Measurements from ENCODE around the gene PINLYP. TPM values are rescaled to one million over a fixed set of nuclear protein-coding genes. Genes with fewer than 3 reads are reported as not detected.
A peak's percentile ranks its signal among the peaks of the same experiment; 100 is the strongest.

PINLYP gene
- total RNA-seq, 1 donor from 2014 or later, result 2.3 TPM

GRCh38 chr19:43575955-43576878 is 616 bp downstream of the PINLYP start:
- Mint-ChIP-seq H3K4me3 (ENCODE audit: unreplicated experiment) (peak overlapping the region; percentile 51), H3K27ac (ENCODE audit: unreplicated experiment) (peak overlapping the region; percentile 57), H3K36me3 (ENCODE audit: low read depth) (no peaks in the 10 kb centered on the region), H3K9me3 (ENCODE audit: low read depth) (no peaks in the 10 kb centered on the region), H3K27me3 (ENCODE audit: low read depth) (peaks cover 2% of the 10 kb centered on the region), H3K4me1 (ENCODE audit: low read depth) (peaks cover 15% of the 10 kb centered on the region)
- no peak for TF ChIP-seq CTCF (IDR thresholded peaks at IDR 0.05)
- no peak for DNase-seq (ENCODE audit: low spot score)

GRCh38 chr19:43578787-43579186 is 3.2 kb downstream of the PINLYP start:
- no peak overlapping the region for H3K27ac Mint-ChIP-seq (ENCODE audit: unreplicated experiment)
- TF ChIP-seq CTCF (IDR thresholded peaks at IDR 0.05), result no peak
- no peak for DNase-seq (ENCODE audit: low spot score)
- H3K4me1 Mint-ChIP-seq (ENCODE audit: low read depth), result peaks cover 9% of the 10 kb centered on the region
- no peaks in the 10 kb centered on the region for H3K9me3 Mint-ChIP-seq (ENCODE audit: low read depth)
- H3K36me3 Mint-ChIP-seq (ENCODE audit: low read depth), result no peaks in the 10 kb centered on the region
- peaks cover 2% of the 10 kb centered on the region for H3K27me3 Mint-ChIP-seq (ENCODE audit: low read depth)
- H3K4me3 Mint-ChIP-seq (ENCODE audit: unreplicated experiment), result no peak overlapping the region

GRCh38 chr19:43581467-43581866 is 5.9 kb downstream of the PINLYP start:
- DNase-seq (ENCODE audit: low spot score), result no peak
- no peak overlapping the region for H3K4me3 Mint-ChIP-seq (ENCODE audit: unreplicated experiment)
- no peak for TF ChIP-seq CTCF (IDR thresholded peaks at IDR 0.05)
- H3K4me1 Mint-ChIP-seq (ENCODE audit: low read depth), result peaks cover 3% of the 10 kb centered on the region
- H3K27me3 Mint-ChIP-seq (ENCODE audit: low read depth), result peaks cover 2% of the 10 kb centered on the region
- H3K36me3 Mint-ChIP-seq (ENCODE audit: low read depth), result peaks cover 3% of the 10 kb centered on the region
- no peaks in the 10 kb centered on the region for H3K9me3 Mint-ChIP-seq (ENCODE audit: low read depth)
- H3K27ac Mint-ChIP-seq (ENCODE audit: unreplicated experiment), result no peak overlapping the region

GRCh38 chr19:43582495-43582894 is 6.9 kb downstream of the PINLYP start:
- peaks cover 2% of the 10 kb centered on the region for H3K27me3 Mint-ChIP-seq (ENCODE audit: low read depth)
- no peaks in the 10 kb centered on the region for H3K9me3 Mint-ChIP-seq (ENCODE audit: low read depth)
- peaks cover 3% of the 10 kb centered on the region for H3K36me3 Mint-ChIP-seq (ENCODE audit: low read depth)
- peaks cover 3% of the 10 kb centered on the region for H3K4me1 Mint-ChIP-seq (ENCODE audit: low read depth)
- no peak overlapping the region for H3K27ac Mint-ChIP-seq (ENCODE audit: unreplicated experiment)
- no peak for DNase-seq (ENCODE audit: low spot score)
- no peak overlapping the region for H3K4me3 Mint-ChIP-seq (ENCODE audit: unreplicated experiment)
- TF ChIP-seq CTCF (IDR thresholded peaks at IDR 0.05), result no peak

- H3K9me3 Mint-ChIP-seq (ENCODE audit: low read depth), result no peaks in the 10 kb centered on the region
- DNase-seq (ENCODE audit: low spot score), result no peak
- peaks cover 5% of the 10 kb centered on the region for H3K36me3 Mint-ChIP-seq (ENCODE audit: low read depth)
- peak overlapping the region; percentile 29 for H3K27ac Mint-ChIP-seq (ENCODE audit: unreplicated experiment)
- no peak for TF ChIP-seq CTCF (IDR thresholded peaks at IDR 0.05)
- H3K4me1 Mint-ChIP-seq (ENCODE audit: low read depth), result peaks cover 3% of the 10 kb centered on the region
- H3K27me3 Mint-ChIP-seq (ENCODE audit: low read depth), result no peaks in the 10 kb centered on the region
- no peak overlapping the region for H3K4me3 Mint-ChIP-seq (ENCODE audit: unreplicated experiment)
Observed at GRCh38 chr19:43584484-43584883, 8.9 kb downstream of the PINLYP start.

All from chondrocyte (in vitro differentiated cells).